T47D (cell line): ENCODE data around the gene MNT.

ENCODE experiments used
- DNase-seq, 2 experiments: peaks; one replicate each; pipeline versions ENCODE4 v3.0.0 to v3.0.0-alpha.2; 2011 to 2012; ENCODE audit warnings: low read depth in 1 of 2, low spot score in 1 of 2
- JUND ChIP-seq: IDR thresholded peaks from 2 replicates; pipeline ENCODE4 v1.6.1; 2012; ENCODE audit warnings: low read depth
- in situ Hi-C: cut with HindIII; loops from 2 replicates; pipeline ENCODE4 v1.10.0; 2016; ENCODE audit warnings: low sequenced_read_pairs, low pct_unique_long_range_greater_than_20kb

The MNT gene

DNA sequence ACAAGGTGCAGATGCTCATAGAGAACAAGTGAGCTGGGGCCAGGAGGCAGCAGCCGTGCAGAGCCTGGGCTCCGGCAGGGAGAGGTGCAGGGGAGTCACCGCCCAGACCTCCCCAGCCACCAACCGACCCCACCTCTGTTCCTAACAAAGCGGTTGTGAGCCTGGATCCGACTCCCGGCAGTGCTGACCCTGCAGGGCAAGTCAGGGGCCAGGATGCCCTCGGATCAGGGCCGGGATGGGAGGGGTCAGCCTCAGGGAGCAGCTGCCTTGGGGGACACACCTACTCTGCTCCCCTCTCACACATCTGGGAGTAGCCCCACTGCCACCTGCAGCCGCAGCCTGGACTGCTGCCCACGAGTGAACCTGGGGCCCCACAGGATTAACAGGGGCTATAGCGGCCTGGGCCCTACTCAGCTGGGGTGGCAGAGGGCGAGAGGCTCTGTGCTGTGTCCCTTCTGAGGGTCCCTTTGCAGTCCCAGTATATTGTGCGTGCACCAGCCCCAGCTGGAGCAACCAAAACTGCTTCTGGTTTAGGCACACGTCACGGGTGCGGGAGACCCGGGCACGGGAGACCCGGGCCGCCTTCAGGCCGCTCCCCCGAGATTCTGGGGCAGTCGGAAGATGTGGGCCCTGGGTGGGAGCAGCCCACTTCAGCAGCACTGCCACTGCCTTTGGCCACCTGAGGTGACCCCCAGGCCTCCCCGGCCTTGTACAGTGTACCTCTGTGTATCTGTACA lies 21.2 kb downstream of the MNT start:
- no peak for TF ChIP-seq JUND
- in situ Hi-C loops, result no loop called here

DNA sequence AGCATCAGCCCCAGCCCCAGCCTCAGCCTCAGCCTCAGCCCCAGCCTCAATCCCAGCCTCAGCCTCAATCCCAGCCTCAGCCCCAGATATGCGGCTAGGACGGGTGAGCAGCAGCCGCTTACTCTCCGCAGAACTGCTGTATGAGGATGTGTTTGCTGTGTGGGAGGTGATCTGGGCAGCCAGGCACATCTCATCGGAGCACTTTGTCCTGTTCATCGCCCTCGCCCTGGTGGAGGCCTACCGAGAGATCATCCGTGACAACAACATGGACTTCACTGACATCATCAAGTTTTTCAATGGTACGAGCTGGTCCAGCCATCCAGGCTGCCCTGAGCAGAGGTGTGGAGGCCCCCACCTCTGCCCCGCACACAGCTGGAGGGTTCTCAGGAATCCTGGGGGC lies 22.0 kb downstream of the MNT start:
- TF ChIP-seq JUND, result no peak
- in situ Hi-C loops, result no loop called here
- no peak for DNase-seq

More for the DNA sequence above, 21.2 kb downstream of the MNT start:
- no peak for DNase-seq

DNA sequence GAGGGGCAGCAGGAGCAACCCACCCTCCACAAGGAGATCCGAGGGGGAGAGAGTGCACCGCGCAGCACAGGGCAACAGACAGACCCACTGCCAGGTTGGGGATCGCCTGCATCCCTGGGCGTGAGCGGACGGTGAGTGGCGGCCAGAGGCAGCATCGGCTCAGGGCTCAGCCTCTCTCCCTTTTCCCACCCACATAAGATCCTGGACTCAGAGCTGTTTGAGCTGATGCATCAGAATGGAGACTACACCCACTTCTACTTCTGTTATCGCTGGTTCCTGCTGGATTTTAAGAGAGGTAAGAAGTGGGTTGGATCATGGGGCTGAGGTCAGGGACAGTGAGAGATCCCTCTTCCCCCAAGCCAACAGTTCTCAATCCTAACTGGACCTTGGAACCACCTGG lies 23.2 kb downstream of the MNT start:
- in situ Hi-C loops, result no loop called here
- TF ChIP-seq JUND, result no peak
- no peak for DNase-seq

DNA sequence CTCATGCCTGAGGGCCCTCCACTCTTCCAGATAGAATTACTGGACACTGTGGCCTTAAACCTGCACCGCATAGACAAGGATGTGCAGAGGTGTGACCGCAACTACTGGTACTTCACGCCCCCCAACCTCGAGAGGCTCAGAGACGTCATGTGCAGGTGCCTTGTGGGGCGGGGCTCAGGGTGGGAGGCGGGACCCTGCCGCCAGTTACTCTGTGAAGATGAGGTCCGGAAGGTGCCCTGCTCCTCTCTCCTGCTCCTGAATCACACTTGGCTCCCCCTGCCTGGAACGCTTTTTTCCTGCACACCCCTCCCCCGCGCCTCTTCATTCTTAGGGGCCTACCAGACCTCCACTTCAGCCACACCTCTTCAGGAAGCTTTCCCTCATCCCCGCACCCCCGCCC lies 24.8 kb downstream of the MNT start:
- TF ChIP-seq JUND, result no peak
- DNase-seq, result no peak
- in situ Hi-C loops, result no loop called here

DNA sequence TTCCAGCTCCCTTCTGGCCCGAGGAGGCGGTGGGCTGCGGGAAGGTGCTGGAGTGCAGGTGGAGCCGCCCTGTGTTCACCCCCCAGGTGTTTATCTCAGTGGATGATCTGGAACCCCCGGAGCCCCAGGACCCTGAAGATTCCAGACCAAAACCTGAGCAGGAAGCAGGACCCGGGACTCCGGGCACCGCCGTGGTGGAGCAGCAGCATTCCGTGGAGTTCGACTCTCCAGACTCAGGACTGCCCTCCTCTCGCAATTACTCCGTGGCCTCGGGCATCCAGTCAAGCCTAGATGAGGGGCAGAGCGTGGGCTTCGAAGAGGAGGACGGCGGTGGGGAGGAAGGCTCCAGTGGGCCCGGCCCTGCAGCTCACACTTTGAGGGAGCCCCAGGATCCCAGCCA lies 25.5 kb downstream of the MNT start:
- TF ChIP-seq JUND, result no peak
- in situ Hi-C loops, result no loop called here
- no peak for DNase-seq

DNA sequence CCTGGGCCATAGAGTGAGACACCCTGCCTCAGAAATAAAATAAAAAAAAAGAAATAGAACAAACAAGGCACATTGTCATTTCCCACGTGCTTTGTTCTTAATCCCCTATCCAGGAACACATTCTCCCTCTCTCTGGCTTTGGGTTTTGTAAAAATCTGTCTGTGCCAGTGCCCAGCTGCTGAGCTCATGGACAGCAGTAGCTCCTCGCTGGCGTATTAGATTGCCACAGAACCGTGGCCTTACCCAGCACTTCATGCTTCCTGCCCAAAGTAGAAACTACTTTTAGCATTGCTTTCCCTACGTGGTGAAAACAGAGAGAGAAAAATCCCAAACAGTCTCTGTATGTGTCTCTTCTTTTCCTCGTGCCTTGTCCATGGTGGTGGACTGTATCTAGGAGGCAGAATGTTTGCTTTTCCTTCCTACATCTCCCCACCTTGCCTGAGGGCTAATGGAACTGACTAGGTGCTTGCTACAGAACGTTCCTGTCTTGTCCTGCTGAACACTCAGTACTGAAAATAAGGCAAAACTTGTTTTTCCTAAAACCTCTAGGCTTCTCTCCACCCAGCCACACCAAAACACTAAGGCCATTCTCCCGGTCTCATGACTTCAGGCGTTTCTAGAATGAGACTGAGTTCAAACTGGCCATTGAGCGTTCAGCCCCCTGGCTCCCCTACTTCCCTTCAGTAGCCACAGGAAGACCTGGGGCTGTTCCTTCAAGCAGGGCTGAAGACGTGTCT lies 26.1 kb downstream of the MNT start:
- TF ChIP-seq JUND, result no peak
- in situ Hi-C loops, result no loop called here
- no peak for DNase-seq

DNA sequence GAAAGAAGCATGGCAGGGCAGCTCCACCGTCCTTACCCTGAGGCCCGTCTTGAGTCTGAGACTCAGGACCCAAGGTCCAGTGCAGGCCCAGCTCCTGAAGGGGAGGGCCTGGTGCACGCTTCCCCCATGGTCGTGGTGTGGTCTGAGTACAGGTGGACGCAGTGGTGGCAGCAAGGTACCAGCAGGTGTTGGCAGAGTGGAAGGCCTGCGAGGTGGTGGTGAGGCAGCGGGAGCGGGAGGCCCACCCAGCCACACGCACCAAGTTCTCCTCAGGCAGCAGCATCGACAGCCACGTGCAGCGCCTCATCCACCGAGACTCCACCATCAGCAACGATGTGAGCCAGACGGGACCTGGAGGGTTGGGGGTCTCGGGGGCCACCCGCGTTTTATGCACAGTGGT lies 27.7 kb downstream of the MNT start:
- in situ Hi-C loops, result no loop called here
- no peak for DNase-seq
- no peak for TF ChIP-seq JUND

DNA sequence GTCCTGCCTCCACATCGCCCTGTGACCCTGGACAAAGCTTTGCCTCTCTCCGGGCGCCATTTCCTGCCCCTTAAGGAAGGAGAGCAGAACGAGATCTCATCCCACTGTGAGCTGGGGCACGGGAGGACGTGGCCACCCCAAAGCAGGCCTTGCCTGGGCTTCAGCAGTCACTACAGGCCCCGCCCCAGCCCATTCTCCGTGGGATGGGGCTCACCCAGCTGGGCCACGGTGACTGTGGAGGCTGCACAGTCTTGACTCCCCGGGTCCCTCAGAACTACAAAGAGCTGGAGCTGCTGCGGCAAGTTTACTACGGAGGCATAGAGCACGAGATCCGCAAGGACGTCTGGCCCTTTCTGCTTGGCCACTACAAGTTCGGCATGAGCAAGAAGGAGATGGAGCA lies 28.2 kb downstream of the MNT start:
- in situ Hi-C loops, result no loop called here
- no peak for DNase-seq

DNA sequence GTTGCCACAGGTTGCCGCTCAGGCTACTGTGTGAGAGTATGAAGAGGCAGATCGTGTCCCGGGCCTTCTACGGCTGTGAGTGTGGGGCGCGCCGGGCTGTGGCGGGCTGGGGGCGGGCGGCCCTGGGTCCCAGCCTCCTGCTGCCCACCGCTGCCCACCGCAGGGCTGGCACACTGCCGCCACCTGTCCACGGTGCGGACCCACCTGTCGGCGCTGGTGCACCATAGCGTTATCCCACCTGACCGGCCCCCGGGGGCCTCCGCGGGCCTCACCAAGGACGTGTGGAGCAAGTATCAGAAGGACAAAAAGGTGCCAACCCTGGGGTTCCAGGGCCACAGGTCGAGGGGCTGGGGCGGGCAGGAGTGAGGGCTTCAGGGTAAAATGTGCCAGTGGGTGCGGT lies 28.7 kb downstream of the MNT start:
- in situ Hi-C loops, result no loop called here
- no peak for DNase-seq
- no peak for TF ChIP-seq JUND

More for the DNA sequence above, 28.2 kb downstream of the MNT start:
- TF ChIP-seq JUND, result no peak

DNA sequence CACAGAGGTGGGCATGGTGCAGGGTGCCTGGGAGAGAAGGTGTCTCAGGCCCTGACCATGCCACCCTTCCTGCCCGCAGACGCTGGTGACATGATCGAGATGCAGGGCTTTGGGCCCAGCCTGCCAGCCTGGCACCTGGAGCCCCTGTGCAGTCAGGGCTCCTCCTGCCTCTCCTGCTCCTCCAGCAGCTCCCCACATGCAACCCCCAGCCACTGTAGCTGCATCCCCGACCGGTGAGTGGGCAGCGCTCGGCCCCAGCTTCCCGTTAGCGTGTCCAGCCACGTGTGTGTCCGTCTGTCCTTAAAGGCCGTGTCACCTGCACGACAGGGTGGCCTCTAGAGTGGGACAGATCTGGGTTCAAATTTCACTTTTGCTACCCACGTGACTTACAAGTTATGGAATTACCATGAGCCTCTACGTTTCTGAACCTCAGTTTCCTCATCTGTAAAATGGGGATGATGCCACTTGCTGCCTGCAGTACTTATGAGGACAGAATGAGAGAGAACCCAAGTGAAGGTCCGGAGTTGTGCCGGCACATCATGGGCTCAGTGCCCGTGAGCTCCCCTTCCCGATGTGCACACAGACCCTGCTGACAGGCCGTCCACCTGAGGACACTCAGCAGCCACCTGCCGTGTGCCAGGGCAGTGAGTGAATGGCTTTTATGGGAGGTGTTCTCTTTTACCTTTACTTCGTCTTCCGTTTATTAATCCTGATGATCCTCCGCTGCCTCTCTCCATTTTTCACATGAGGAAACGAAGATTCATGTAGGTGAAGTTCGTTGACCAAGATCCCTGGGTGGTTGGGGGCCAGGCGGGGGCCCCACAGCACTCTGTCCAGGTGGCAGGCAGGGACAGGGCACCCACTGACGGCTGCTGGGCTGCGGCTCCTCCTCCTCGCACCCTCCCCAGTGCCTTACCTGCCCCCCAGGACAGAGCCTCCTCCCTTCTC lies 29.4 kb downstream of the MNT start:
- no peak for TF ChIP-seq JUND
- DNase-seq, result no peak
- in situ Hi-C loops, result no loop called here

DNA sequence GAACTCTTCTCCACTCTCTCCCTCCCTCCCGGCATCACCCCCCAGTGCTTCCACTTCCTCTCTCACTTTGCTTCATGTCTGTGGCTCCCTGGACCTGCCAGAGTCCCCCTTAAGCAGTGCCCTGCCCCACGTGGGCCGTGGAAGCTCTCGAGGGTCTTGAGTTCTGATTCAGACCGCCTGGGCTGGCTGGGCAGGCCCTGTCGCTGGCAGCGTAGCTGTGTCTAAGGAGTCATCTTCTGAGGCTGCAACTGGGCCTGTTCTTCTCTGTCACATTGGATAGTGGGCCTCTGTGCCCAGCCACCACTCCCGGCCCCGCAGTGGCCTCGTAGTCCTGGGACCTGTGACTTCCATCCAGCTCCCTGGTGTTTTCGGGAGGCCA lies 30.7 kb downstream of the MNT start:
- no peak for TF ChIP-seq JUND
- in situ Hi-C loops, result no loop called here
- DNase-seq, result no peak

DNA sequence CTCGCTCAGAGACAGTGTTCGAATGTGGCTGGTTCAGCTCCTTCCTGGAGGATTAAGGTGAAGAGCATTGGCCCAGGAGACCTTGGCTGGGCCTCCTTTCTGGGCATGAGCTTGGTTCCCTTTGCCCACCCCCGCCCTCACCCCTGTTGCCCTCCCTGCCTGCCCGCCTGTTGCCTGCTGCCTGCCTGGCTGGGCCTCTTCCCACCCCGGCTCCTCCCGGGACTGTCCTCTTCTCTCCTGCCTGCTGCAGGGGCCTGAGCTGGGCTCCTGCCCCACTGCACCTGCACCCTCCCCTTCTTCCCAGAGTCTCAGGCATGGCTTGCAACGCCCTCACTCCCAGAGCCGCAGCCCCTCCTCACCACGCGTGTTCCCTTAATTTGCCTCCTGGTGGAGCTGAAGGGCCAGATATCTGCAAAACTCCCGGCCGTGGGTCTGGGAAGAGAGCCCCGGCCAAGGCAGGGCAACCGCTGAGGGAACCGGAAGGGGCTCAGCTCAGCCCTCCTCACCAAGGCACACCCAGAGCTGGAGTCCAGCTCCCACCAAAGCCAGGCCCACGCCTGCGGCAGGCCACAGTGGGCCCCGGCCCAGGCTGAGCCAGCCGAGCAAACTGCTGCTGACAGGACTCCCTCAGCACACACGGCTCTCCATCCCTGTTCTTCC lies 31.2 kb downstream of the MNT start:
- TF ChIP-seq JUND, result no peak
- DNase-seq, result no peak
- in situ Hi-C loops, result no loop called here

DNA sequence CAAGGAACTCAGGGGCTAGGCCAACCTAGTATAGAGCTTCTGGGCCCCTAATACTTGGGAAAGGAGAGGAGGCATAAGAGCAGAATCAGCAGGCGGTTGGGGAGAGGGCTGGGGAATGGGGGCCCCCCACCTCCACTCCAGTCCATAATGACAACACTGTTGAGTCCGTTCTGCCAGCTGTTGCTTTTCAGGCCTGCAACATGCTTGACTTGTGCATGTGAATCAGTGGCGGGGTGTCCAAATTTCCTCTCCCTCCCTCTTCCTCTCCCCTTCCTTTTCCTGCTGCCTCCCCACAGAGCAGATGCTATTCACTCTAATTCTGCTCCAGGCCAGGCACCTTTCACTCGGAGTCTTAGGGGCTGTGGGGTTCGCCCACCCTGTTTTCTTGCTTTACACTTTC lies 31.8 kb downstream of the MNT start:
- TF ChIP-seq JUND, result no peak
- in situ Hi-C loops, result no loop called here
- no peak for DNase-seq
